Omental fat pad (tissue), 4 donors: Measurements from ENCODE around the gene PLEKHA6. TPM values are rescaled to one million over a fixed set of nuclear protein-coding genes. Genes with fewer than 3 reads are reported as not detected.
A peak's percentile ranks its signal among the peaks of the same experiment; 100 is the strongest.

Source experiments
- ATAC-seq: fragments of 150-250 bp; one replicate; pipeline ENCODE4 v1.9.1; 2016; ENCODE audit warnings: mild to moderate bottlenecking, moderate library complexity; ENCODE audit not compliant: low FRiP score
- DNase-seq: peaks from one replicate; pipeline ENCODE4 v3.0.0-alpha.2; 2019; ENCODE audit warnings: low spot score
- CTCF ChIP-seq, 3 donors: fragments of 450-650 bp; IDR thresholded peaks; one replicate each; pipeline ENCODE4 v1.5.1; 2016 to 2017; ENCODE audit warnings: antibody characterized with exemption in 3 of 3, mild to moderate bottlenecking in 3 of 3, moderate library complexity in 2 of 3
- total RNA-seq, 4 donors: library from RNA; depleted of rRNA; stranded (reverse); fragments of >200 nt; gene quantifications; one replicate each; pipeline ENCODE4 v1.1.0, GENCODE V29; 2016

PLEKHA6 gene
- total RNA-seq, 4 donors from 2014 or later = 2.9 to 13.1 (median 7.5) TPM

GRCh38 chr1:204254031-204254661 is 105.6 kb downstream of the PLEKHA6 start:
- DNase-seq (no peak), ATAC-seq (peak; percentile 39)
- TF ChIP-seq CTCF (IDR thresholded peaks at IDR 0.05) = no peak

DNA sequence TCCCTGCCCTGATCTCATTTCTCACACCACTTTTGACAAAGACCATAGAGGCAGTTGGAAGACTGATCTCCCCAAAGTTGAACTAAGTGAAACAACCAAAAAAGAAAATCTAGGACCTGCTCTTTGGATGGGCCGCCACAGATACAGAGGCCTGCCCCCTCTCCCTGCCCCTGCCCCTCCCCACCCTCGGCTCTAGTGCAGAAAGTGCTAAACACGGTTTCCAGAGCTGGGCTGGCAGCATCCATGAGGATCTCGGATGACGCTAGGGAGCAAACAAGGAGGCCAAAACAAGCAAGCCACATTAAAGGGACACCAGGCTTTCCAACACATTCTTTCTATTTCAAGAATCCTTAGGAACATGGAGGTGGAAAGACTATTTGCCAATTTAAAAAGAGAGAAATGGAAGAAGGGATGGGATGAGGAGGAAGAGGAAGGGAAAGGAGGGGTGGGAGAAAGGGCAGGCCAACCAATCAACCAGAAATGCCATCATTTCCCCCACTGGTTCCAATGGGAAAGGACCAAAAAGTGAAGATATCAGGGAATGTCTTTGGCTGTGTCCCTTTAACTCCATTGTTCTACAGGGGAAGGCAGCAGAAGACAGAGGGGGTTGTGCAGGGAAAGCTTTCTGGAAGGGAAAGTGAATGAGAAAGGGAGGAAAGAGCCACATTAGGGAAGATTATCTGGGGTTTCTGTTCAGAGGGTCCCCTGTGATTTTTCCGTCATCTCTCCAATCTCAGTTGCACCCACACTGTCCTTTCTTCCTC is 107.6 kb downstream of the PLEKHA6 start:
- no peak for TF ChIP-seq CTCF (IDR thresholded peaks at IDR 0.05)
- ATAC-seq (no peak), DNase-seq (no peak)

- ATAC-seq = no peak
- no peak for TF ChIP-seq CTCF (IDR thresholded peaks at IDR 0.05)
- no peak for DNase-seq
Observed at GRCh38 chr1:204251286-204251685, 108.4 kb downstream of the PLEKHA6 start.

GRCh38 chr1:204250428-204251030 is 109.2 kb downstream of the PLEKHA6 start:
- TF ChIP-seq CTCF (IDR thresholded peaks at IDR 0.05) = no peak
- ATAC-seq (no peak), DNase-seq (no peak)

- TF ChIP-seq CTCF (IDR thresholded peaks at IDR 0.05) = no peak
- DNase-seq (no peak), ATAC-seq (no peak)
Observed at GRCh38 chr1:204249736-204250427, 109.8 kb downstream of the PLEKHA6 start.

DNA sequence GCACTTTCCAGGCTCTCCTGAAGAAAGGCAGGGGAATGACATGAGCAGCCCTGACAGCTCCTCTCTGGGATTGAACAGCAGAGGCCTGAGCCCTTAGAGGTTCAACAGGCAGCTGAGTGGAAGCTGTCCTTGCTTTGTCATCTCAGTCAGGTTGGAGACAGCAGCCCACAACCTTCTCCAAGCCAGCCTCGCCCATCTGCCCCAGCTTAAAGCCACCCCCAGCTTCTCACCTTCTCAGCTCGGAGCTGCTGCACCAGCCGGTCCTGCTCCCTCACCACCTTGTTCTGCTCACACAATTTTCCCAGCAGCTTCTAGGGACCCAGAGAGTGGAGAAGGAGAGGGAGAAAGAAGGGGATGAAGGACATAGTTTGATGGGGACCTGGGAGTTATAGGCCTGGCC is 110.8 kb downstream of the PLEKHA6 start:
- ATAC-seq (no peak), DNase-seq (no peak)
- no peak for TF ChIP-seq CTCF (IDR thresholded peaks at IDR 0.05)
